ENCODE data around the gene CHRNB1.

- TF ChIP-seq, protein P1, sequence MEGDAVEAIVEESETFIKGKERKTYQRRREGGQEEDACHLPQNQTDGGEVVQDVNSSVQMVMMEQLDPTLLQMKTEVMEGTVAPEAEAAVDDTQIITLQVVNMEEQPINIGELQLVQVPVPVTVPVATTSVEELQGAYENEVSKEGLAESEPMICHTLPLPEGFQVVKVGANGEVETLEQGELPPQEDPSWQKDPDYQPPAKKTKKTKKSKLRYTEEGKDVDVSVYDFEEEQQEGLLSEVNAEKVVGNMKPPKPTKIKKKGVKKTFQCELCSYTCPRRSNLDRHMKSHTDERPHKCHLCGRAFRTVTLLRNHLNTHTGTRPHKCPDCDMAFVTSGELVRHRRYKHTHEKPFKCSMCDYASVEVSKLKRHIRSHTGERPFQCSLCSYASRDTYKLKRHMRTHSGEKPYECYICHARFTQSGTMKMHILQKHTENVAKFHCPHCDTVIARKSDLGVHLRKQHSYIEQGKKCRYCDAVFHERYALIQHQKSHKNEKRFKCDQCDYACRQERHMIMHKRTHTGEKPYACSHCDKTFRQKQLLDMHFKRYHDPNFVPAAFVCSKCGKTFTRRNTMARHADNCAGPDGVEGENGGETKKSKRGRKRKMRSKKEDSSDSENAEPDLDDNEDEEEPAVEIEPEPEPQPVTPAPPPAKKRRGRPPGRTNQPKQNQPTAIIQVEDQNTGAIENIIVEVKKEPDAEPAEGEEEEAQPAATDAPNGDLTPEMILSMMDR (IDR thresholded peaks at IDR 0.05), result no peak
- TF ChIP-seq EZH2 (IDR thresholded peaks at IDR 0.05), result no peak
Observed at GRCh38 chr17:7503521-7503920, 58.7 kb downstream of the CHRNB1 start.
